AG10803 (cell line): ENCODE measurements around the gene GALNT17.
"Not testable (repeated sequence)": the region's sequence is repeated elsewhere in the genome, so short reads cannot be mapped to it uniquely, and the experiment has no call there.

Source experiments
- DNase-seq: peaks from one replicate; pipeline ENCODE4 v3.0.0; 2010; ENCODE audit warnings: low read depth
- H3K4me3 ChIP-seq: 2 replicates; pipeline ENCODE4 v1.5.1; 2011; ENCODE audit warnings: mild to moderate bottlenecking, low read length, control low read depth
- TF ChIP-seq, protein P1 (sequence below): conservative IDR thresholded peaks from 2 replicates; pipeline ENCODE4 v1.5.1; 2011; ENCODE audit warnings: mild to moderate bottlenecking, low read length, control low read depth, inconsistent platforms

The GALNT17 gene

DNA sequence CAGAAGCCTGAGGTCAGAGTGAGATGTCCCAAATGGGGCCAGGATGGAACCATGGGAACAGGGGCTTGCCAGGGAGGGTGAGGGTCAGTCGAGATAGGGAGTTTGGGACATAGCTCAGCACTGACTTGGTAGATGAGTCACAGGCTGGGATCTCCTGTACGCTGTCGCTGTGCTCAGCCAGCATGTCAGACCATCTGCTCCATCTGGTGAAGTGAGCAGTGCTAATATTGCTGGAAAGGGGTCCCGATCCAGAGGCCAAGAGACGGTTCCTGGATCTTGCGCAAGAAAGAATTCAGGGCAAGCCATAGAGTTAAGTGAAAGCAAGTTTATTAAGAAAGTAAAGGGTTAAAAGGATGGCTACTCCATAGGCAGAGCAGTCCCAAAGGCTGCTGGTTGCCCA is 505.6 kb downstream of the GALNT17 start:
- no peak overlapping the region for H3K4me3 ChIP-seq
- TF ChIP-seq, protein P1, sequence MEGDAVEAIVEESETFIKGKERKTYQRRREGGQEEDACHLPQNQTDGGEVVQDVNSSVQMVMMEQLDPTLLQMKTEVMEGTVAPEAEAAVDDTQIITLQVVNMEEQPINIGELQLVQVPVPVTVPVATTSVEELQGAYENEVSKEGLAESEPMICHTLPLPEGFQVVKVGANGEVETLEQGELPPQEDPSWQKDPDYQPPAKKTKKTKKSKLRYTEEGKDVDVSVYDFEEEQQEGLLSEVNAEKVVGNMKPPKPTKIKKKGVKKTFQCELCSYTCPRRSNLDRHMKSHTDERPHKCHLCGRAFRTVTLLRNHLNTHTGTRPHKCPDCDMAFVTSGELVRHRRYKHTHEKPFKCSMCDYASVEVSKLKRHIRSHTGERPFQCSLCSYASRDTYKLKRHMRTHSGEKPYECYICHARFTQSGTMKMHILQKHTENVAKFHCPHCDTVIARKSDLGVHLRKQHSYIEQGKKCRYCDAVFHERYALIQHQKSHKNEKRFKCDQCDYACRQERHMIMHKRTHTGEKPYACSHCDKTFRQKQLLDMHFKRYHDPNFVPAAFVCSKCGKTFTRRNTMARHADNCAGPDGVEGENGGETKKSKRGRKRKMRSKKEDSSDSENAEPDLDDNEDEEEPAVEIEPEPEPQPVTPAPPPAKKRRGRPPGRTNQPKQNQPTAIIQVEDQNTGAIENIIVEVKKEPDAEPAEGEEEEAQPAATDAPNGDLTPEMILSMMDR, result no peak
- DNase-seq, result peak; percentile 67

DNA sequence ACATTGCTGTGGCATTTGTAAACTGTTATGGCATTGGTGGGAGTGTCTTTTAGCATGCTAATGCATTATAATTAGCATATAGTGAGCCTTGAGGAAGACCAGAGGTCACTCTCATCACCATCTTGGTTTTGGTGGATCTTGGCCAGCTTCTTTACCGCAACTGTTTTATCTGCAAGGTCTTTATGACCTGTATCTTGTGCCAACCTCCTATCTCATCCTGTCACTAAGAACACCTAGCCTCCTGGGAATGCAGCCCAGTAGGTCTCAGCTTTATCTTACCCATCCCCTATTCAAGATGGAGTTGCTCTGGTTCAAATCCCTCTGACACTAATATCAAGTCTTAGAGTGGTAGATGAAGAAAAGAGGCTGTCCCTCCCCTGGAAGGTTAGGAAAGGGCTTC is 506.2 kb downstream of the GALNT17 start:
- no peak for DNase-seq
- no peak overlapping the region for H3K4me3 ChIP-seq
- TF ChIP-seq, protein P1, result no peak

DNA sequence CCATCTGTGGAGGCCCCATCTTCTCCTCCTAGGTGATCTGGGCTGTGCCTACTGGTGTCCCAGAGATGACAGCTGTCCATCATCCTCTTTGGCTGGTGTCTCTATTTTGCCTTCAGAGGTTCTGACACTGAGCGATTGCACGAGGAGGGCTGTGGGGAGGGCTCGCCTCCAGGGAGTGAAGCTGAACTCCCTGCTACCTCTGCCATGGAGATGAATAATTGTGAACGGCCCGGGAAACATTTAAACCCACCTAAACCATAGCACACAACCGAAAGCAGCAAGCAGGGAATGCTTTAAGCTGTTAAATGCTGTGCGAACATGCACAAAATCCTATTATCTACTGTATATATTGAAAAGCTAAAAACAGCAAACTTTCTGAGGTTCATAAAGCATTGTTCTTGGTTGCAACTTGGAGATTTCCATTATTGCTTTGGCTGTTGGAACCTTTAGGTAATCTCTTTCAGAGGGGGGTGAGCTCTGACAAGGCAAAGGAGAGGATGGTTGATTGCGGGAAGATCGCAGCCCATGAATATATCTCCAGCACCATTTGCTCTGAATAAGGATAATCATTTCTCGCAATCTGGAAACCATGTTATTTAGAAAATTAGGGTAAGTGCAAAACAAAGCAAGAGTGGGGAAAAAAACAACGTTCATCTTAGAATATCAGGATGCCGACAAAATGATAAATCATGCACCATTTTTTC is 507.6 kb downstream of the GALNT17 start:
- DNase-seq, result no peak
- no peak overlapping the region for H3K4me3 ChIP-seq
- TF ChIP-seq, protein P1, result no peak

DNA sequence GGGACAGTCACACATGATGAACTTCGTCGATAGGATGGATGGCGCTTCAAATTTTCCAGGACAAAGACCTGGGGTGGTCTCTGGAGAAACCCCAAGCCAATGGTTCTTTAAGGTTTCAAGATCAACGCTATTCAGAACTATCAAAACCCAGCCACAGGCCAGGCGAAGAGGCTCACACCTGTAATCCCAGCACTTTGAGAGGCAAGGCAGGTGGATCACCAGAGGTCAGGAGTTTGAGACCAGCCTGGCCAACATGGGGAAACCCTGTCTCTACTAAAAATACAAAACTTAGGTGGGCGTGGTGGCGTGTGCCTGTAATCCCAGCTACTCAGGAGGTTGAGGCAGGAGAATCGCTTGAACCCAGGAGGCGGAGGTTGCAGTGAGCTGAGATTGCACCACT is 511.1 kb downstream of the GALNT17 start:
- not testable (repeated sequence) for H3K4me3 ChIP-seq, DNase-seq

DNA sequence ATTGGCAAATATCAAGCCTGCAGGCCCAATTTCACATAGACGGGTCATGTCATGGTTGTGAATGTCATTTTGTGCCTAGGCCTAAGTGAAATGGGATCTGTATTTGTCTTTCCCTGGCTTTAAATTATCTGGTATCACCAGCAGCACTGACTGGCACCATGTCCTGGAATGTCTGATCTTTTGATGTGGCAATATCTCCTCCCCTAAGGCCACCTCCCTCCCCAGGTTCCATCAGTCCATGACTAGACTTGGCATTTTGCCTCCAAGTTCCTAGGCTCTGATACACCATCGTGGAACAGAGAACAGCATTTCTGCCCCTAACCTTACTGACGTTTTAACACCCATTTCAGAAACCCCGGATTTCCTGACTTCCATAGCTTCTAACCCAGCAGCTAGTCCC is 513.9 kb downstream of the GALNT17 start:
- H3K4me3 ChIP-seq, result no peak overlapping the region
- DNase-seq, result no peak
- TF ChIP-seq, protein P1, result no peak

DNA sequence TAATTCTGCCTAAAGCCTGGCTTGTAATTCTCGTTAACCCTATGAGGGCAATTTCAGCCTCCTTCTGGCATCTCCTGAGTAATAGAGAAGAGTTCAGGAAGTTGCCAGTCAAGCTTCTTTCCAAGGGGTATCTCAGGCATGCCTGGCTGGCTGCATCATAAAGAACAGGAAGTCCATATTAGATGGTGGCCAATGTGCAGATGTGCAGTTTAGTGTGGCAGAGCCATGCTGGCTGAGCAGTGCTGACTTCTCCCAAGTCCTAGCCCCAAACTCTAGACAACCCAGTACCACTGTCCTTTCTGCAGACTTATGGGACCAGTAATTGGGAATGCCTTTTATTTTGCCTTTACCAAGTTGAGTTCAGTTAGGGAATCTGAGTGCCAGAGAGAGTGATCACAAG is 517.9 kb downstream of the GALNT17 start:
- no peak overlapping the region for H3K4me3 ChIP-seq
- TF ChIP-seq, protein P1, result no peak
- no peak for DNase-seq

DNA sequence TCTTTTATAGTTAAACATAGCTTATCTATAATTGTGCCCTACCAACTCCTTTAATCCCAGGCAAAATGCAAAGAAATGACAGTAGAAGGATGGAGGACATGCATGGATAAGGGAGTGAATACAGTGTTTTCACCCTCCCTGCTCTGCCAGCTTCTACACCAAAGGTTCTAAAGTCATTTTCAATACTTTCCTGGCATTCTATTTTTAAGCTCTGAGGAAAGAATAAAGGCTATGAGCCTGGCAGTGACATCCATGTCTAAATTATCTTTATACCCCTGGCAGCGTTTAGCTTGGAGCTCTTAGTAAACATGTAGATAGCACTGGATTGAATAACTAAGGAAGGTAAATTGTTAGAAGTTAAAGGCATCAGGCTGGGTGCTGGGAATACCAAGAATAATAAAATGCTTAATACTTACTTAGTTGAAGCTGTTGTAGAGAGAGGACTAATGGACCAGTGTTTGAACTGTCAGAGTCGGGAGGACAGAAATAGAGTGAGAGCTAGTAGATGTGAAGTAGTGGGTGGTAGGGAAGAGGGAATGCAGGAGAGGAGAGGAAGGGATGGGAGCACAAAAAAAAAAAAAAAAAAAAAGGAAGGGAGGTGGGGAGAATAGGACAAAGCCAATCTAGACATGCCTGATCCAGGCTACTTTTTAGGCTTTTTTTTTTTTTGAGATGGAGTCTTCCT is 518.9 kb downstream of the GALNT17 start:
- no peak for DNase-seq
- TF ChIP-seq, protein P1, result no peak
- H3K4me3 ChIP-seq, result no peak overlapping the region
